ENCODE data around the gene ENOX1.

ENOX1 gene

GRCh38 chr13:43573802-43574514 is 212.8 kb downstream of the ENOX1 start:
- Histone ChIP-seq H3K27me3 (ENCODE audit: insufficient read depth, low read length) (peaks cover 4% of the 10 kb centered on the region; the same call in 1 of the 2 replicates), H3K27ac (ENCODE audit: low read depth, low read length) (no peak overlapping the region), H3K4me1 (ENCODE audit: control insufficient read depth, insufficient read depth, low read length, unreplicated experiment) (no peaks in the 10 kb centered on the region), H3K79me2 (ENCODE audit: control insufficient read depth, insufficient read depth, low read length, unreplicated experiment) (no peaks in the 10 kb centered on the region), H3K4me3 (ENCODE audit: low read depth, low read length) (no peak overlapping the region), H3K36me3 (ENCODE audit: insufficient read depth, low read length) (no peaks in the 10 kb centered on the region), H2AFZ (ENCODE audit: low read length, unreplicated experiment) (no peak overlapping the region)

GRCh38 chr13:43573361-43573740 is 213.4 kb downstream of the ENOX1 start:
- H2AFZ ChIP-seq (ENCODE audit: low read length, unreplicated experiment) = no peak overlapping the region
- peaks cover 4% of the 10 kb centered on the region; the same call in 1 of the 2 replicates for H3K27me3 ChIP-seq (ENCODE audit: insufficient read depth, low read length)
- H3K4me3 ChIP-seq (ENCODE audit: low read depth, low read length) = no peak overlapping the region
- no peaks in the 10 kb centered on the region for H3K4me1 ChIP-seq (ENCODE audit: control insufficient read depth, insufficient read depth, low read length, unreplicated experiment)
- H3K36me3 ChIP-seq (ENCODE audit: insufficient read depth, low read length) = no peaks in the 10 kb centered on the region
- H3K79me2 ChIP-seq (ENCODE audit: control insufficient read depth, insufficient read depth, low read length, unreplicated experiment) = no peaks in the 10 kb centered on the region
- no peak overlapping the region for H3K27ac ChIP-seq (ENCODE audit: low read depth, low read length)

DNA sequence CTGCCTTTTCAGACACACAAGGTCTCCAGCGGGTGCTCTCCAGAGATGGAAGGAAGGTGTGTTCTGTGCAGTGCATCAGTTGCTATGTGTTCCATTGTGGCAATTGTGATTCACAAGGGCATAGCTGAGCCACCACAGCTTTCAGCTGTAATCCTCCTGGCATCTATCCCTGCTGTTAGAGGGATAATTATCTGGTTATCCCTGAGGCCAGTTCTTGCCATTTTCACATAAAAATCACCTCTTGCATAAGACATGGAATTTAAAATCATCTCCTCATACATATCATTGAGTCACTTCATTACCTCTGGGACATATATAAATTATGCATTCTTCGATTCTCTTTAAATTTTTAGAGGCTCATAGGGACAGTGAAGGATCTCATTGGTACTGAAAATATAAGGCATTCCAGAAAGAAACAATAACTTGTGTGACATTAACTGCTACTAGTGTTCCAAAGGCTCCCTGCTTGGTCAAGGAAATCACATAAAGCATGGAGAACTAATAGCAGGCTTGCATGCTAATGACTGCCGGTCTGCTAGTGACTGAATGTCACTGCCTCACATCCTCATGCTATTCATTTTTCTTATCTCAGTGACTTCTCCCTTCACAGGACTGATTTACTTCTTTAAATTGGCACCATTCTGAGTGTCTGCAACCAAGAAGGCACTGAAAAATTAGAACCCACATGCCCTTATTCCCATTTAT is 214.0 kb downstream of the ENOX1 start:
- Histone ChIP-seq H2AFZ (ENCODE audit: low read length, unreplicated experiment) (no peak overlapping the region), H3K79me2 (ENCODE audit: control insufficient read depth, insufficient read depth, low read length, unreplicated experiment) (no peaks in the 10 kb centered on the region), H3K4me3 (ENCODE audit: low read depth, low read length) (no peak overlapping the region), H3K4me1 (ENCODE audit: control insufficient read depth, insufficient read depth, low read length, unreplicated experiment) (no peaks in the 10 kb centered on the region), H3K36me3 (ENCODE audit: insufficient read depth, low read length) (no peaks in the 10 kb centered on the region), H3K27me3 (ENCODE audit: insufficient read depth, low read length) (peaks cover 4% of the 10 kb centered on the region; the same call in 1 of the 2 replicates), H3K27ac (ENCODE audit: low read depth, low read length) (no peak overlapping the region)

- no peak overlapping the region for H2AFZ ChIP-seq (ENCODE audit: low read length, unreplicated experiment)
- no peaks in the 10 kb centered on the region for H3K4me1 ChIP-seq (ENCODE audit: control insufficient read depth, insufficient read depth, low read length, unreplicated experiment)
- H3K36me3 ChIP-seq (ENCODE audit: insufficient read depth, low read length) = no peaks in the 10 kb centered on the region
- H3K79me2 ChIP-seq (ENCODE audit: control insufficient read depth, insufficient read depth, low read length, unreplicated experiment) = no peaks in the 10 kb centered on the region
- H3K27me3 ChIP-seq (ENCODE audit: insufficient read depth, low read length) = no peaks in the 10 kb centered on the region
- no peak overlapping the region for H3K27ac ChIP-seq (ENCODE audit: low read depth, low read length)
- no peak overlapping the region for H3K4me3 ChIP-seq (ENCODE audit: low read depth, low read length)
Measured at GRCh38 chr13:43569658-43570057, 217.1 kb downstream of the ENOX1 start.

DNA sequence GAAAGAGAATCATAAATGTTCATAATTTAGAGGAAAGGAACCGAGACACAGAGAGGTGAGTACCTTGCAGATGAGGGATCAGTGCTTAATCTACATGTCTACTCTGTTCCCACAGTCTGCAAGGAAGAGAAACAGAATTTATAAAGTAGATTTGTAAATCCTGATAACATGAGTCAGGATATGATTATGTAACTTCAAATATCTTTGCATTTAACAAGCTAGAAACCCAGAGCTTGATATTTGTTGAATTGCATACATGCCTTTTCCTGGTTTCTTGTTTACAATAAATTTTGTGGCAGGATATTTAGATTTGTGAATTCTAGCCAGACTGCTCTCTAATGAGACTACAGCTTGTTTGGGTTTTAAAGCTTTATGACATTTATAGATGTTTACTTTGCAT is 219.2 kb downstream of the ENOX1 start:
- Histone ChIP-seq H3K4me3 (ENCODE audit: low read depth, low read length) (no peak overlapping the region), H3K27ac (ENCODE audit: low read depth, low read length) (no peak overlapping the region), H3K27me3 (ENCODE audit: insufficient read depth, low read length) (no peaks in the 10 kb centered on the region), H3K79me2 (ENCODE audit: control insufficient read depth, insufficient read depth, low read length, unreplicated experiment) (no peaks in the 10 kb centered on the region), H3K4me1 (ENCODE audit: control insufficient read depth, insufficient read depth, low read length, unreplicated experiment) (no peaks in the 10 kb centered on the region), H2AFZ (ENCODE audit: low read length, unreplicated experiment) (no peak overlapping the region), H3K36me3 (ENCODE audit: insufficient read depth, low read length) (no peaks in the 10 kb centered on the region)

- no peaks in the 10 kb centered on the region for H3K36me3 ChIP-seq (ENCODE audit: insufficient read depth, low read length)
- no peaks in the 10 kb centered on the region for H3K79me2 ChIP-seq (ENCODE audit: control insufficient read depth, insufficient read depth, low read length, unreplicated experiment)
- H3K4me3 ChIP-seq (ENCODE audit: low read depth, low read length) = no peak overlapping the region
- H3K4me1 ChIP-seq (ENCODE audit: control insufficient read depth, insufficient read depth, low read length, unreplicated experiment) = no peaks in the 10 kb centered on the region
- no peaks in the 10 kb centered on the region for H3K27me3 ChIP-seq (ENCODE audit: insufficient read depth, low read length)
- H3K27ac ChIP-seq (ENCODE audit: low read depth, low read length) = no peak overlapping the region
- no peak overlapping the region for H2AFZ ChIP-seq (ENCODE audit: low read length, unreplicated experiment)
Measured at GRCh38 chr13:43564952-43565351, 221.8 kb downstream of the ENOX1 start.

DNA sequence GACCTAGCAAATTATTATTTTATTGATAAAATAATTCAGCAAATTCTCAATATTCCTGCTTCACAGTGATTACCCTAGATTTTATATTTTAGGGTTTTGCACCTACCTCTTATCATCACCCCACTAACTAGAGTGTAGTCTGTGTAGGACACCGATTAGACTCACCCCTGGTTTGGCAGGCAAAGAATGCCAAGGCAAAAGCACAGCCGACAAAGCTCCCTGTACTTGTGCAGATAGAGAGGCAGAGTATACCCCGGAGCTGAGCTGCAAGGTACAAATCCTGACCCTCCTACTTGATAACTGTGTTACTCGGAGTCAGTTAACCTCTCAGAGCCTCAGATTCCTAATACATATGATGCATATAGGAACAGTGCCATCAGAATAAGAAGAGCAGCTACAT is 225.7 kb downstream of the ENOX1 start:
- no peaks in the 10 kb centered on the region for H3K4me1 ChIP-seq (ENCODE audit: control insufficient read depth, insufficient read depth, low read length, unreplicated experiment)
- H3K4me3 ChIP-seq (ENCODE audit: low read depth, low read length) = no peak overlapping the region

GRCh38 chr13:43558939-43559338 is 227.8 kb downstream of the ENOX1 start:
- H3K79me2 ChIP-seq (ENCODE audit: control insufficient read depth, insufficient read depth, low read length, unreplicated experiment) = no peaks in the 10 kb centered on the region
- no peaks in the 10 kb centered on the region for H3K4me1 ChIP-seq (ENCODE audit: control insufficient read depth, insufficient read depth, low read length, unreplicated experiment)
- H3K27ac ChIP-seq (ENCODE audit: low read depth, low read length) = no peak overlapping the region
- H3K36me3 ChIP-seq (ENCODE audit: insufficient read depth, low read length) = no peaks in the 10 kb centered on the region
- H3K27me3 ChIP-seq (ENCODE audit: insufficient read depth, low read length) = no peaks in the 10 kb centered on the region
- H3K4me3 ChIP-seq (ENCODE audit: low read depth, low read length) = no peak overlapping the region
- no peak overlapping the region for H2AFZ ChIP-seq (ENCODE audit: low read length, unreplicated experiment)

More for the DNA sequence above, 225.7 kb downstream of the ENOX1 start:
- H3K79me2 ChIP-seq (ENCODE audit: control insufficient read depth, insufficient read depth, low read length, unreplicated experiment) = no peaks in the 10 kb centered on the region
- no peaks in the 10 kb centered on the region for H3K36me3 ChIP-seq (ENCODE audit: insufficient read depth, low read length)
- H2AFZ ChIP-seq (ENCODE audit: low read length, unreplicated experiment) = no peak overlapping the region
- no peak overlapping the region for H3K27ac ChIP-seq (ENCODE audit: low read depth, low read length)
- H3K27me3 ChIP-seq (ENCODE audit: insufficient read depth, low read length) = no peaks in the 10 kb centered on the region

GRCh38 chr13:43558326-43558725 is 228.4 kb downstream of the ENOX1 start:
- Histone ChIP-seq H2AFZ (ENCODE audit: low read length, unreplicated experiment) (no peak overlapping the region), H3K27me3 (ENCODE audit: insufficient read depth, low read length) (no peaks in the 10 kb centered on the region), H3K4me3 (ENCODE audit: low read depth, low read length) (no peak overlapping the region), H3K27ac (ENCODE audit: low read depth, low read length) (no peak overlapping the region), H3K36me3 (ENCODE audit: insufficient read depth, low read length) (no peaks in the 10 kb centered on the region), H3K79me2 (ENCODE audit: control insufficient read depth, insufficient read depth, low read length, unreplicated experiment) (no peaks in the 10 kb centered on the region), H3K4me1 (ENCODE audit: control insufficient read depth, insufficient read depth, low read length, unreplicated experiment) (no peaks in the 10 kb centered on the region)

GRCh38 chr13:43555667-43556066 is 231.1 kb downstream of the ENOX1 start:
- no peaks in the 10 kb centered on the region for H3K79me2 ChIP-seq (ENCODE audit: control insufficient read depth, insufficient read depth, low read length, unreplicated experiment)
- H3K27ac ChIP-seq (ENCODE audit: low read depth, low read length) = no peak overlapping the region
- no peak overlapping the region for H2AFZ ChIP-seq (ENCODE audit: low read length, unreplicated experiment)
- H3K4me3 ChIP-seq (ENCODE audit: low read depth, low read length) = no peak overlapping the region
- no peaks in the 10 kb centered on the region for H3K4me1 ChIP-seq (ENCODE audit: control insufficient read depth, insufficient read depth, low read length, unreplicated experiment)
- H3K27me3 ChIP-seq (ENCODE audit: insufficient read depth, low read length) = no peaks in the 10 kb centered on the region
- H3K36me3 ChIP-seq (ENCODE audit: insufficient read depth, low read length) = no peaks in the 10 kb centered on the region

- Histone ChIP-seq H3K27ac (ENCODE audit: low read depth, low read length) (no peak overlapping the region), H3K79me2 (ENCODE audit: control insufficient read depth, insufficient read depth, low read length, unreplicated experiment) (no peaks in the 10 kb centered on the region), H2AFZ (ENCODE audit: low read length, unreplicated experiment) (no peak overlapping the region), H3K4me1 (ENCODE audit: control insufficient read depth, insufficient read depth, low read length, unreplicated experiment) (no peaks in the 10 kb centered on the region), H3K27me3 (ENCODE audit: insufficient read depth, low read length) (no peaks in the 10 kb centered on the region), H3K36me3 (ENCODE audit: insufficient read depth, low read length) (no peaks in the 10 kb centered on the region), H3K4me3 (ENCODE audit: low read depth, low read length) (no peak overlapping the region)
Measured at GRCh38 chr13:43551897-43552456, 234.8 kb downstream of the ENOX1 start.

Measured in ACC112 (cell line).